HG03045 (cell line): Measurements from ENCODE around the gene CCR4.
"Not testable (repeated sequence)": the region's sequence is repeated elsewhere in the genome, so short reads cannot be mapped to it uniquely, and the experiment has no call there.

Source experiments
- ATAC-seq: cut with Tn5 transposase; IDR thresholded peaks from one replicate; pipeline ENCODE4 v1.9.1; 2021; ENCODE audit warnings: mild to moderate bottlenecking, moderate library complexity; ENCODE audit not compliant: unreplicated experiment

CCR4 gene

GRCh38 chr3:32951410-32951811, at the start of gene CCR4:
Gene CCR4 (plus strand): TSS chr3:32951644. CDS start chr3:32953423, 1,779 bp downstream.
- no peak for ATAC-seq

- not testable (repeated sequence) for ATAC-seq
Measured at GRCh38 chr3:32902887-32903371, 48.5 kb upstream of the CCR4 start.

DNA sequence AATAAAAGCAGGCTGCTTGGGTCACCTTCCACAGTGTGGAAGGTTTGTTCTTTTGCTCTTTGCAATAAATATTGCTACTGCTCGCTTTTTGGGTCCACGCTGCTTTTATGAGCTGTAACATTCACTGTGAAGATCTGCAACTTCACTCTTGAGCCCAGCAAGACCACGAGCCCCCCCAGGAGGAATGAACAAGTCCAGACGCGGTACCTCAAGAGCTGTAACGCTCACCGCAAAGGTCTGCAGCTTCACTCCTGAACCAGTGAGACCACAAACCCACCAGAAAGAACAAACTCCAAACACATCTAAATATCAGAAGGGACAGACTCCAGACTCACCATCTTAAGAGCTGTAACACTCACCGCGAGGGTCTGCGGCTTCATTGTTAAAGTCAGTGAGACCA, 47.5 kb upstream of the CCR4 start:
- no peak for ATAC-seq

- ATAC-seq: no peak
Measured at GRCh38 chr3:32909999-32910398, 41.4 kb upstream of the CCR4 start.

- no peak for ATAC-seq
Measured at GRCh38 chr3:32910954-32911353, 40.5 kb upstream of the CCR4 start.

DNA sequence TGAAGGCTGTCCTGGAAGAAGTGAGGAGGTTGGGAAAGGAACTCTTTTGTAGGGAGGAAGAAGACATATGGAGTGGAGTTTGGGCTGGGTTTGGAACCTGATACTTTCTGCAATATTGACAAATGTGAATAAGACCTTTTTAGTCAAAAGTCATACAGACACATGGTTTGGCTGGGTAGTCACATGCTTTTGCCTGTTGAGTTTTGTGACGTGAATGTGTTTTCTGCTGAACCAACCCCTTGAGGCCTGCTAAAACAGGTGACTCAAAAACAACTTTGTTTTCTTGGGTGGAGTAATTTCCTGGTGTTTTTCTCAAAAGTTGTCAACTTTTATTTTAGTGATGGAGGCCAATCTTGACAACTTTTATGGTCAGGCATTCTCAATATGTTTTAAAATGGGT, 39.4 kb upstream of the CCR4 start:
- ATAC-seq: no peak

- ATAC-seq: no peak
Measured at GRCh38 chr3:32913790-32914446, 37.5 kb upstream of the CCR4 start.

GRCh38 chr3:32919920-32920319, 31.5 kb upstream of the CCR4 start:
- no peak for ATAC-seq

DNA sequence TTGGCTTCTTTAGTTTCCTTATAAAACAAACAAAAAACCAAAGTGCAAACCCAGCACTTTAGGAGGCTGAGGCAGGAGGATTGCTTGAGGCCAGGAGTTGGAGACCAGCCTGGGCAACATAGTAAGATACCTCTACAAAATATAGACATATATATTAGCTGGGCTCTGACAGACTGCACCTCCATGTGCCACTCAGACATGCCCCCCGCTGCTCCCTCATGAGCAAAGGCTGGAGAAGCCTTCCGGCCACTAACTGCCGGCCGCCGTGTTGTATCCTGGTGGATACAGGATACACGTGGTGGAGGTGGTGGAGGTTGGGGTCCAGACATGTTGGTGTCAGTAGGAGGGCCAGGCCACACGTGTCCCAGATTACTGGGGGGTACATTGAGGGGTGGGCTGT, 29.4 kb upstream of the CCR4 start:
- ATAC-seq: no peak

- no peak for ATAC-seq
Measured at GRCh38 chr3:32930161-32930560, 21.3 kb upstream of the CCR4 start.

DNA sequence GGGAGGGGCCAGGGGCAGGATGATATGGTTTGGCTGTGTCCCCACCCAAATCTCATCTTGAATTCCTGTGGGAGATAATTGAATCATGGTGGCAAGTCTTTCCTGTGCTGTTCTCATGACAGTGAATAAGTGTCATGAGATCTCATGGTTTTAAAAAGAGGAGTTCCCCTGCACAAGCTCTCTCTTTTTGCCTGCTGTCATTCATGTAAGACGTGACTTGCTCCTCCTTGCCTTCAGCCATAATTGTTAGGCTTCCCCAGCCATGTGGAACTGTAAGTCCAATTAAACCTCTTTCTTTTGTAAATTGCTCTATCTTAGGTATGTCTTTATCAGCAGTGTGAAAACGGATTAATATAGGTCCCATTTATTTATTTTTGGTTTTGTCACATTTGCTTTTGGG, 20.2 kb upstream of the CCR4 start:
- ATAC-seq: not testable (repeated sequence)

GRCh38 chr3:32934150-32934742, 17.2 kb upstream of the CCR4 start:
- ATAC-seq: no peak

GRCh38 chr3:32937331-32937730, 14.1 kb upstream of the CCR4 start:
- no peak for ATAC-seq

GRCh38 chr3:32939531-32940284, 11.7 kb upstream of the CCR4 start:
- ATAC-seq: not testable (repeated sequence)

- ATAC-seq: no peak
Measured at GRCh38 chr3:32940726-32941125, 10.7 kb upstream of the CCR4 start.

GRCh38 chr3:32945136-32945535, 6.3 kb upstream of the CCR4 start:
- ATAC-seq: no peak

DNA sequence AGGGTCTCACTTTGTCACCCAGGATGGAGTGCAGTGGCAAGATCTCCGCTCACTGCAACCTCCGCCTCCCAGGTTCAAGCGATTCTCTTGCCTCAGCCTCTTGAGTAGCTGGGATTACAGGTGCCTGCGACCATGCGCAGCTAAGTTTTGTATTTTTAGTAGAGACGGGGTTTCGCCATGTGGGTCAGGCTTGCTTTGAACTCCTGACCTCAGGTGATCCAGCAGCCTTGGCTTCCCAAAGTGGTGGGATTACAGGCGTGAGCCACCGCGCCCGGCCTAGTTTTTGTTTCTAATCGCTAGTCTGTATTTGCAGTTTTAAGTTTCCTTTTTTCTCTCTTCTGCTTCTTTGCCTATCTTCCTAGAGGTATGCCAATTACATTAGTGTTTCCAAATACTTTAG, 5.8 kb upstream of the CCR4 start:
- ATAC-seq: not testable (repeated sequence)

DNA sequence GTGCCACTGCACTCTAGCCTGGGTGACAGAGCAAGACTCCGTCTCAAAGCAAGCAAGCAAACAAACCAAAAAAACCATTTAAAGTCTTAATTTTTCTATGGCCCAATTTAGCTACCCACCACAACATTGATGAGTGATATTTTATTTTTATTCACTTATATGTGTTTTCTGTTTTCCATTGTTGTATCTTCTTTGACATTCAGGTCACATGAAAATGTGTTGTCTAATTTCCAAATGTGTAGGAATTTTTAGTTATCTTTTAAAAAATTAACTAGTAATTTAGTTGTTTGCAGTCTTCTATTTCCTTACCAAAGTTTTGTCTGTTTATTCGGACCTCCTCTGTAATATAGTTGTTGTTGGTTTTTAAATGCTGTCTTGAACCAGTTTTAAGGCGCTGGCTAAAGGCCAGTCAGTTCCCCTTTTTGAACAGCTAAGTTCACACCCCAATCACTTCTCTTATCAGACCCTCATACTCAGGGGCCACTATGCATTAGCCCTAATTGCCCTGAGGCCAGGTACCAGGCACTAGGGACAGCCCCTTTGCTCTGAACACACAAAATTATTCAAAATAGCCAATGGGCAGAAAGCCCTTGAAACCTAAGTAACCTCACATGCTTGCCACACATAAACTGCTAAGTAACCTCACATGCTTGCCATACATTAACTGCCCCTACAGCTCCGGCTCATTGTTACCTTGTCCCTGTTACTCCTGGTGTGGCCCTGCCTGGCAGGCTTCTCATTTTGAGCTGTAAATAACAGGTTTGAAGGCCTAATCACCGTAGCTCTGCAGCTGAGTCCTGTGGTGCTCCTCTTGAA, 4.3 kb upstream of the CCR4 start:
- ATAC-seq: no peak

- peak; percentile 77 for ATAC-seq
Measured at GRCh38 chr3:32947789-32948238, 3.6 kb upstream of the CCR4 start.

- no peak for ATAC-seq
Measured at GRCh38 chr3:32948625-32949445, 2.6 kb upstream of the CCR4 start.
